Stimulated activated CD4-positive, alpha-beta T cell treated with anti-CD3 and anti-CD28 coated beads, Interleukin-12 subunit alpha, Interleukin-12 subunit beta, amount 100 ng/mL, for 24 hours (primary cell): ENCODE data around the gene RBX1.

Experiments used
- DNase-seq, 2 experiments: peaks; one replicate each; pipeline ENCODE4 v3.0.0-alpha.2; 2020; ENCODE audit warnings: low read depth in 2 of 2

The RBX1 gene

GRCh38 chr22:41022470-41023298 lies 71.5 kb downstream of the RBX1 start:
- DNase-seq: peak; percentile 70 to 82
